Adrenal gland (tissue), 5 donors: ENCODE measurements around the gene MAP3K14.

ENCODE experiments used
- CTCF ChIP-seq, 6 experiments: fragments of 450-650 bp in 4 of 6; fragments of 200-600 bp in 2 of 6; sonication (generic) in 1 of 6; IDR thresholded peaks; 1 replicate in 5 of 6; 2 replicates in 1 of 6; pipeline versions ENCODE4 v1.5.1 to v1.8.0; 2016 to 2021; ENCODE audit warnings: antibody characterized with exemption in 6 of 6, mild to moderate bottlenecking in 2 of 6, moderate library complexity in 1 of 6
- POLR2A ChIP-seq, 2 donors: fragments of 450-650 bp; IDR thresholded peaks; one replicate each; pipeline ENCODE4 v1.6.1; 2017; ENCODE audit warnings: antibody characterized with exemption in 2 of 2, mild to moderate bottlenecking in 2 of 2, moderate library complexity in 1 of 2
- donor health status: DM: no; HTN: no; CAD: no.

GRCh38 chr17:45311401-45311759 is 5.4 kb downstream of the MAP3K14 start:
- TF ChIP-seq CTCF (IDR thresholded peaks at IDR 0.05) (no peak), POLR2A (IDR thresholded peaks at IDR 0.05) (no peak)
